Neural cell (in vitro differentiated cells): ENCODE measurements around the gene PFKFB3. TPM values are rescaled to one million over a fixed set of nuclear protein-coding genes. Genes with fewer than 3 reads are reported as not detected.

Experiments used
- H2AFZ ChIP-seq: fragments of 200-600, 300-800 bp; sonication (generic), shearing (Covaris generic); 2 replicates; pipeline ENCODE4 v1.6.0; 2014; ENCODE audit warnings: low read depth, mild to moderate bottlenecking, antibody characterized with exemption, low read length, moderate library complexity
- H3F3A ChIP-seq: fragments of 200-600 bp; shearing (Covaris generic); 2 replicates; pipeline ENCODE4 v1.6.1; 2016; ENCODE audit warnings: mild to moderate bottlenecking, moderate library complexity, mixed read lengths, antibody characterized with exemption, low read length; ENCODE audit not compliant: insufficient read depth, poor library complexity, severe bottlenecking
- H3K27ac ChIP-seq: fragments of 200-600, 300-800 bp; sonication (generic), shearing (Covaris generic); 2 replicates; pipeline ENCODE4 v1.5.1; 2014; ENCODE audit warnings: mild to moderate bottlenecking, low read length, moderate library complexity
- H3K27me3 ChIP-seq: fragments of 300-800, 200-600 bp; sonication (generic), shearing (Covaris generic); 2 replicates; pipeline ENCODE4 v1.6.0; 2014; ENCODE audit warnings: mild to moderate bottlenecking, low read depth, low read length, moderate library complexity; ENCODE audit not compliant: insufficient read depth
- H3K36me3 ChIP-seq: fragments of 300-800, 200-600 bp; sonication (generic), shearing (Covaris generic); 2 replicates; pipeline ENCODE4 v1.5.1; 2014; ENCODE audit warnings: mild to moderate bottlenecking, antibody characterized with exemption, low read length, moderate library complexity; ENCODE audit not compliant: insufficient read depth
- H3K4me2 ChIP-seq: fragments of 300-800, 200-600 bp; sonication (generic), shearing (Covaris generic); 2 replicates; pipeline ENCODE4 v1.6.0; 2014; ENCODE audit warnings: mild to moderate bottlenecking, low read length
- H3K4me3 ChIP-seq: fragments of 300-800, 200-600 bp; sonication (generic), shearing (Covaris generic); 2 replicates; pipeline ENCODE4 v1.5.1; 2014; ENCODE audit warnings: mild to moderate bottlenecking, low read length, moderate library complexity
- H3K79me2 ChIP-seq: fragments of 200-600 bp; shearing (Covaris generic); replicated peaks from 2 replicates; pipeline ENCODE4 v1.6.0; 2014; ENCODE audit warnings: mild to moderate bottlenecking, low read length, moderate library complexity; ENCODE audit not compliant: insufficient read depth
- H3K9ac ChIP-seq: fragments of 300-800, 200-600 bp; sonication (generic), shearing (Covaris generic); 2 replicates; pipeline ENCODE4 v1.6.1; 2016; ENCODE audit warnings: mild to moderate bottlenecking, low read length, mixed read lengths
- H3K9me2 ChIP-seq: fragments of 200-600 bp; shearing (Covaris generic); 2 replicates; pipeline ENCODE4 v1.6.1; 2016; ENCODE audit warnings: mild to moderate bottlenecking, low read length, mixed read lengths; ENCODE audit not compliant: insufficient read depth
- H3K9me3 ChIP-seq: fragments of 200-600, 300-800 bp; sonication (generic), shearing (Covaris generic); 2 replicates; pipeline ENCODE4 v1.6.1; 2016; ENCODE audit warnings: mild to moderate bottlenecking, mixed run types, low read length, moderate library complexity, mixed read lengths
- H4K20me1 ChIP-seq: fragments of 200-600 bp; shearing (Covaris generic); 2 replicates; pipeline ENCODE4 v1.6.1; 2016; ENCODE audit warnings: mild to moderate bottlenecking, mixed run types; ENCODE audit not compliant: insufficient read depth
- EP300 ChIP-seq: fragments of 450-650 bp; conservative IDR thresholded peaks from 2 replicates; pipeline ENCODE4 v1.6.1; 2014; ENCODE audit warnings: antibody characterized with exemption, mild to moderate bottlenecking, moderate library complexity; ENCODE audit not compliant: poor library complexity, severe bottlenecking
- EZH2 ChIP-seq: fragments of 200-600, 300-800 bp; shearing (Covaris generic), sonication (generic); IDR thresholded peaks from 2 replicates; pipeline ENCODE4 v1.6.1; 2014; ENCODE audit warnings: antibody characterized with exemption, low read length, borderline replicate concordance, mild to moderate bottlenecking; ENCODE audit not compliant: insufficient read depth, poor library complexity, severe bottlenecking
- MXI1 ChIP-seq: fragments of 450-650 bp; conservative IDR thresholded peaks from 2 replicates; pipeline ENCODE4 v1.6.1; 2014; ENCODE audit warnings: antibody characterized with exemption, mild to moderate bottlenecking; ENCODE audit not compliant: poor library complexity, severe bottlenecking
- POLR2AphosphoS5 ChIP-seq: IDR thresholded peaks from 2 replicates; pipeline ENCODE4 v1.6.1; 2012
- RAD21 ChIP-seq: fragments of 450-650 bp; conservative IDR thresholded peaks from 2 replicates; pipeline ENCODE4 v1.6.1; 2014; ENCODE audit warnings: antibody characterized with exemption, mild to moderate bottlenecking, moderate library complexity
- SMC3 ChIP-seq: fragments of 450-650 bp; conservative IDR thresholded peaks from 2 replicates; pipeline ENCODE4 v1.6.1; 2014; ENCODE audit warnings: antibody characterized with exemption, mild to moderate bottlenecking, moderate library complexity; ENCODE audit not compliant: poor library complexity
- TAF1 ChIP-seq: IDR thresholded peaks from 2 replicates; pipeline ENCODE4 v1.6.1; 2012; ENCODE audit warnings: low read depth
- polyA plus RNA-seq: library from polyadenylated mRNA; depleted of rRNA; stranded (reverse); fragments of >200 nt; gene quantifications from 2 replicates; pipeline ENCODE4 v1.2.3, GENCODE V29; 2014
- TF ChIP-seq, protein P1 (sequence below): IDR thresholded peaks from 2 replicates; pipeline ENCODE4 v1.6.1; 2012; ENCODE audit warnings: borderline replicate concordance
- TF ChIP-seq, protein P2 (sequence below): fragments of 450-650 bp; IDR thresholded peaks from 2 replicates; pipeline ENCODE4 v1.5.1; 2014; ENCODE audit warnings: antibody characterized with exemption, mild to moderate bottlenecking, moderate library complexity; ENCODE audit not compliant: poor library complexity, severe bottlenecking

Gene PFKFB3
- polyA plus RNA-seq, 1 donor from 2014 or later: 33.4 TPM

DNA sequence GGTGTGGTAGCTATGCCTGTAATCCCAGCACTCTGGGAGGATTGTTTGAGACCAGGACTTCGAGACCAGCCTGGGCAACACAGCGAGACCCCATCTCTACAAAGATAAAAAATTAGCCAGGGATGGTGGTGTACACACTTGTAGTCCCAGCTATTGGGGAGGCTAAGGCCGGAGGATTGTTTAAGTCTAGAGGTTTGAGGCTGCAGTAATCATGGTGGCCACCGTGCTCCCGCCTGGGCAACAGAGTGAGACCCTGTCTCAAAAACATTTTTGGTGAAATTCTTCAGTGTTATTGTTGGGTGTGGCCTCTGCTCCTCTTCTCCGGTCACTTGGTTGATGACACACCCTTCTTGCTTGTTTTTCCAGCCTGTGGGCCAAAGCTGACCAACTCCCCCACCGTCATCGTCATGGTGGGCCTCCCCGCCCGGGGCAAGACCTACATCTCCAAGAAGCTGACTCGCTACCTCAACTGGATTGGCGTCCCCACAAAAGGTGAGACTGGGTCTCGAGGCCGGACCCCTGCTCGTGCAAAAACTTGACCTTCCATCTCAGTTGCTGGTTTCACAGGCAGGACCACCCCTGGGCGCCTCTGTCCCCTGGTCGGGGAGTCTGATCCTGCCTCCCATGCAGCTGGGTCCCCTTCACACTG, 10.6 kb downstream of the PFKFB3 start:
- H3F3A ChIP-seq: no peaks in the 10 kb centered on the region
- H3K27me3 ChIP-seq: no peaks in the 10 kb centered on the region
- no peaks in the 10 kb centered on the region for H3K36me3 ChIP-seq
- no peaks in the 10 kb centered on the region for H3K9me3 ChIP-seq
- H3K27ac ChIP-seq: no peak overlapping the region
- H4K20me1 ChIP-seq: no peaks in the 10 kb centered on the region
- no peak overlapping the region for H3K9ac ChIP-seq
- no peak overlapping the region for H3K4me3 ChIP-seq
- H3K9me2 ChIP-seq: no peaks in the 10 kb centered on the region
- no peak overlapping the region for H2AFZ ChIP-seq
- H3K79me2 ChIP-seq: peaks cover 24% of the 10 kb centered on the region
- H3K4me2 ChIP-seq: no peak overlapping the region
- TF ChIP-seq MXI1 (no peak), RAD21 (no peak), EP300 (no peak), SMC3 (no peak), POLR2AphosphoS5 (no peak), TAF1 (no peak), EZH2 (no peak)
- TF ChIP-seq, protein P1, sequence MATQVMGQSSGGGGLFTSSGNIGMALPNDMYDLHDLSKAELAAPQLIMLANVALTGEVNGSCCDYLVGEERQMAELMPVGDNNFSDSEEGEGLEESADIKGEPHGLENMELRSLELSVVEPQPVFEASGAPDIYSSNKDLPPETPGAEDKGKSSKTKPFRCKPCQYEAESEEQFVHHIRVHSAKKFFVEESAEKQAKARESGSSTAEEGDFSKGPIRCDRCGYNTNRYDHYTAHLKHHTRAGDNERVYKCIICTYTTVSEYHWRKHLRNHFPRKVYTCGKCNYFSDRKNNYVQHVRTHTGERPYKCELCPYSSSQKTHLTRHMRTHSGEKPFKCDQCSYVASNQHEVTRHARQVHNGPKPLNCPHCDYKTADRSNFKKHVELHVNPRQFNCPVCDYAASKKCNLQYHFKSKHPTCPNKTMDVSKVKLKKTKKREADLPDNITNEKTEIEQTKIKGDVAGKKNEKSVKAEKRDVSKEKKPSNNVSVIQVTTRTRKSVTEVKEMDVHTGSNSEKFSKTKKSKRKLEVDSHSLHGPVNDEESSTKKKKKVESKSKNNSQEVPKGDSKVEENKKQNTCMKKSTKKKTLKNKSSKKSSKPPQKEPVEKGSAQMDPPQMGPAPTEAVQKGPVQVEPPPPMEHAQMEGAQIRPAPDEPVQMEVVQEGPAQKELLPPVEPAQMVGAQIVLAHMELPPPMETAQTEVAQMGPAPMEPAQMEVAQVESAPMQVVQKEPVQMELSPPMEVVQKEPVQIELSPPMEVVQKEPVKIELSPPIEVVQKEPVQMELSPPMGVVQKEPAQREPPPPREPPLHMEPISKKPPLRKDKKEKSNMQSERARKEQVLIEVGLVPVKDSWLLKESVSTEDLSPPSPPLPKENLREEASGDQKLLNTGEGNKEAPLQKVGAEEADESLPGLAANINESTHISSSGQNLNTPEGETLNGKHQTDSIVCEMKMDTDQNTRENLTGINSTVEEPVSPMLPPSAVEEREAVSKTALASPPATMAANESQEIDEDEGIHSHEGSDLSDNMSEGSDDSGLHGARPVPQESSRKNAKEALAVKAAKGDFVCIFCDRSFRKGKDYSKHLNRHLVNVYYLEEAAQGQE: no peak
- TF ChIP-seq, protein P2, sequence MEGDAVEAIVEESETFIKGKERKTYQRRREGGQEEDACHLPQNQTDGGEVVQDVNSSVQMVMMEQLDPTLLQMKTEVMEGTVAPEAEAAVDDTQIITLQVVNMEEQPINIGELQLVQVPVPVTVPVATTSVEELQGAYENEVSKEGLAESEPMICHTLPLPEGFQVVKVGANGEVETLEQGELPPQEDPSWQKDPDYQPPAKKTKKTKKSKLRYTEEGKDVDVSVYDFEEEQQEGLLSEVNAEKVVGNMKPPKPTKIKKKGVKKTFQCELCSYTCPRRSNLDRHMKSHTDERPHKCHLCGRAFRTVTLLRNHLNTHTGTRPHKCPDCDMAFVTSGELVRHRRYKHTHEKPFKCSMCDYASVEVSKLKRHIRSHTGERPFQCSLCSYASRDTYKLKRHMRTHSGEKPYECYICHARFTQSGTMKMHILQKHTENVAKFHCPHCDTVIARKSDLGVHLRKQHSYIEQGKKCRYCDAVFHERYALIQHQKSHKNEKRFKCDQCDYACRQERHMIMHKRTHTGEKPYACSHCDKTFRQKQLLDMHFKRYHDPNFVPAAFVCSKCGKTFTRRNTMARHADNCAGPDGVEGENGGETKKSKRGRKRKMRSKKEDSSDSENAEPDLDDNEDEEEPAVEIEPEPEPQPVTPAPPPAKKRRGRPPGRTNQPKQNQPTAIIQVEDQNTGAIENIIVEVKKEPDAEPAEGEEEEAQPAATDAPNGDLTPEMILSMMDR: no peak

DNA sequence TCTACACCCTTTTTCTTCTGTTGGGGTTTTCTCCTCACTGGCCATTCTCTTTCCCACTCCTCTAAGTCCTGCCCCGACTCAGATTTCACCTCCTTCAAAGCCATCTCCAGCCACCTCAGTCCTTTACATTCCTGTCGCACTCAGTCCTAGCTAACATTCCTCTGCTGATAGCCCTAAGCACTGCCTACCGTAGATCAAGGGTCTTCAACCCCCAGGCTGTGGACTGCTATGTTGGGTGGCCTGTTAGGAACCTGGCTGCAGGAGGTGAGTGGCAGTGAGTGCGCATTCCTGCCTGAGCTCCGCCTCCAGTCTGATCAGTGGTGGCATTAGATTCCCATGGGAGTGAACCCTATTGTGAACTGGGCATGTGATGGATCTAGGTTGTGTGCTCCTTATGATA, 11.2 kb downstream of the PFKFB3 start:
- peaks cover 19% of the 10 kb centered on the region for H3K79me2 ChIP-seq
- no peak overlapping the region for H3K9ac ChIP-seq

More for the DNA sequence above, 11.2 kb downstream of the PFKFB3 start:
- no peak for TF ChIP-seq SMC3
- TF ChIP-seq TAF1: no peak
- TF ChIP-seq EZH2: no peak
- TF ChIP-seq, protein P2: no peak
- TF ChIP-seq, protein P1: no peak
- TF ChIP-seq POLR2AphosphoS5: no peak
- TF ChIP-seq RAD21: no peak
- no peak for TF ChIP-seq EP300
- no peak for TF ChIP-seq MXI1
- no peak overlapping the region for H3K4me3 ChIP-seq
- H2AFZ ChIP-seq: no peak overlapping the region
- H3K27me3 ChIP-seq: no peaks in the 10 kb centered on the region
- H3K36me3 ChIP-seq: no peaks in the 10 kb centered on the region
- H3K27ac ChIP-seq: no peak overlapping the region
- no peak overlapping the region for H3K4me2 ChIP-seq
- no peaks in the 10 kb centered on the region for H3F3A ChIP-seq
- H3K9me2 ChIP-seq: no peaks in the 10 kb centered on the region
- no peaks in the 10 kb centered on the region for H4K20me1 ChIP-seq
- H3K9me3 ChIP-seq: no peaks in the 10 kb centered on the region
